Measurements from ENCODE around the gene MYDGF. TPM values are rescaled to one million over a fixed set of nuclear protein-coding genes. Genes with fewer than 3 reads are reported as not detected.
A peak's percentile ranks its signal among the peaks of the same experiment; 100 is the strongest.

MYDGF gene
- 10 to 100 TPM; 50.2 to 85.9 (median 54.8) TPM for total RNA-seq
- long read RNA-seq, donor 1, transcript MYDGF-201 (6 exons, 1,018 nt): major isoform, 61 of 97 reads
- long read RNA-seq, donor 1, partial matches to known transcripts: 5 of 97 reads
- long read RNA-seq, donor 1, other reads (novel, unspliced or antisense): 31 of 97 reads
- long read RNA-seq, donor 2, transcript MYDGF-201 (6 exons, 1,018 nt): major isoform, 151 of 161 reads
- long read RNA-seq, donor 2, partial matches to known transcripts: 7 of 161 reads
- long read RNA-seq, donor 2, other reads (novel, unspliced or antisense): 2 of 161 reads

DNA sequence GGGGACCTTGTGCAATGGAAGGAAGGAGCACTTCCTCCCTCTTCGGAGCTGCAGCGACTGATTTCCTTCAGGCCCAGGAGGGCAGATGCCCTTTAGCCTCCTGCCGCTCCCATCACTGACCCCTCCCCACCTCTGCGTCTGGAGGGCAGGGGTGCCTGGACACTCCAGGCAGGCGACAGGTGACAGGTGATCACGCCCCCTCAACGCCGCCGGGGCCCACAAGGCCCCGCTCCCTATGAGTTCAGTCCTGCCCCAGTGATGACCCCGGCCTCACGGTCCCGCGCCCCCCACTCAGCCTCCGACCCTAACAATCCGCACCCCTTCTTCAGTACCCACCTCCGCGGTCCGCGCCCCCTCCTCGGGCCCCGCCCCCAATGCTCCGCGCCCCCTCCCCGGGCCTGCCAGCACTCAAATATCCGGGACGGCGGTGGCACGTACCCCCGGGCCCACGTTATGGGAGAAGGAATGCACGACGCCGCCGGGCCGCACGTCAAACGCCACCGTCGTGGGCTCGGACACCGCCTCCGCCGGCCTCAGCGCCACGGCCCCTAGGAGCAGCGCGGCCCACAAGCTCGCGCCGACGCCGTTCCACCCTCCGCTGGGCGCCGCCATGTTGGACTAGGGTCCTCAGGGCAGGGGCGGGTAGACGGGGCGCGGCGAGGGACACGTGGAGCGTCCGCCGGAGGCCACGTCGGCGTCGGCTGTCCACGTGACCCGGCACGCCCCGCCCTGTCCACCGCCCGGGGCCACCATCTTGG lies at the start of gene MYDGF:
TSS of gene MYDGF (minus strand) at position 620 of the 758 bp plus-strand sequence. CDS start at position 612, 8 bp downstream.
- ATAC-seq (peak; percentile 99), DNase-seq (peak; percentile 93 to 96 (median 95))
- TF ChIP-seq, protein P1, sequence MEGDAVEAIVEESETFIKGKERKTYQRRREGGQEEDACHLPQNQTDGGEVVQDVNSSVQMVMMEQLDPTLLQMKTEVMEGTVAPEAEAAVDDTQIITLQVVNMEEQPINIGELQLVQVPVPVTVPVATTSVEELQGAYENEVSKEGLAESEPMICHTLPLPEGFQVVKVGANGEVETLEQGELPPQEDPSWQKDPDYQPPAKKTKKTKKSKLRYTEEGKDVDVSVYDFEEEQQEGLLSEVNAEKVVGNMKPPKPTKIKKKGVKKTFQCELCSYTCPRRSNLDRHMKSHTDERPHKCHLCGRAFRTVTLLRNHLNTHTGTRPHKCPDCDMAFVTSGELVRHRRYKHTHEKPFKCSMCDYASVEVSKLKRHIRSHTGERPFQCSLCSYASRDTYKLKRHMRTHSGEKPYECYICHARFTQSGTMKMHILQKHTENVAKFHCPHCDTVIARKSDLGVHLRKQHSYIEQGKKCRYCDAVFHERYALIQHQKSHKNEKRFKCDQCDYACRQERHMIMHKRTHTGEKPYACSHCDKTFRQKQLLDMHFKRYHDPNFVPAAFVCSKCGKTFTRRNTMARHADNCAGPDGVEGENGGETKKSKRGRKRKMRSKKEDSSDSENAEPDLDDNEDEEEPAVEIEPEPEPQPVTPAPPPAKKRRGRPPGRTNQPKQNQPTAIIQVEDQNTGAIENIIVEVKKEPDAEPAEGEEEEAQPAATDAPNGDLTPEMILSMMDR (IDR thresholded peaks at IDR 0.05): no peak
- Histone ChIP-seq H3K4me1 (ENCODE audit: low read depth) (peaks cover 10% of the 10 kb centered on the region), H3K9me3 (no peaks in the 10 kb centered on the region), H3K4me3 (peak within 1 kb of the TSS; percentile 78), H3K36me3 (ENCODE audit: low read depth) (no peaks in the 10 kb centered on the region)
- intact Hi-C loops (cut with DNase I, micrococcal nuclease): no loop called here

DNA sequence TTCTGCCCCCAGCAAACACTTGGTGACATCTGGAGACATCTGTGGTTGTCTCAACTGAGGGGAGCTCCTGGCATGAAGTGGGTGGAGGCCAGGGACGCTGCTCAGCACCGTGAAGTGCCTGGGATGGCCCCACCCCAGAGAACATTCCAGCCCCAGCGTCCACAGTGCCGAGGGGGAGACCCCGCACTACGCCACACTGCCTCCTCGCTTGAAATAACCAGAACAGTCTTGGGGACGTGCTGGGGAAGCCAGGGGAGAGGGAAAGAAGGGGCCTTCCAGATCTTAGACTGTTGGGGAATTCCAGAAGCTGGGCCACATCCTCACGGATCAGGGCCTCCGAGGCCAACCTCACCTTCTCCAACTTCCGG lies 49.3 kb upstream of the MYDGF start:
- ATAC-seq: no peak
- no peak overlapping the region for H3K4me3 ChIP-seq
- H3K4me1 ChIP-seq (ENCODE audit: low read depth): peaks cover 14% of the 10 kb centered on the region
- H3K9me3 ChIP-seq: no peaks in the 10 kb centered on the region
- intact Hi-C loops (cut with DNase I, micrococcal nuclease): no loop called here
- TF ChIP-seq, protein P1 (IDR thresholded peaks at IDR 0.05): no peak
- no peak for DNase-seq
- peaks cover 5% of the 10 kb centered on the region for H3K36me3 ChIP-seq (ENCODE audit: low read depth)

DNA sequence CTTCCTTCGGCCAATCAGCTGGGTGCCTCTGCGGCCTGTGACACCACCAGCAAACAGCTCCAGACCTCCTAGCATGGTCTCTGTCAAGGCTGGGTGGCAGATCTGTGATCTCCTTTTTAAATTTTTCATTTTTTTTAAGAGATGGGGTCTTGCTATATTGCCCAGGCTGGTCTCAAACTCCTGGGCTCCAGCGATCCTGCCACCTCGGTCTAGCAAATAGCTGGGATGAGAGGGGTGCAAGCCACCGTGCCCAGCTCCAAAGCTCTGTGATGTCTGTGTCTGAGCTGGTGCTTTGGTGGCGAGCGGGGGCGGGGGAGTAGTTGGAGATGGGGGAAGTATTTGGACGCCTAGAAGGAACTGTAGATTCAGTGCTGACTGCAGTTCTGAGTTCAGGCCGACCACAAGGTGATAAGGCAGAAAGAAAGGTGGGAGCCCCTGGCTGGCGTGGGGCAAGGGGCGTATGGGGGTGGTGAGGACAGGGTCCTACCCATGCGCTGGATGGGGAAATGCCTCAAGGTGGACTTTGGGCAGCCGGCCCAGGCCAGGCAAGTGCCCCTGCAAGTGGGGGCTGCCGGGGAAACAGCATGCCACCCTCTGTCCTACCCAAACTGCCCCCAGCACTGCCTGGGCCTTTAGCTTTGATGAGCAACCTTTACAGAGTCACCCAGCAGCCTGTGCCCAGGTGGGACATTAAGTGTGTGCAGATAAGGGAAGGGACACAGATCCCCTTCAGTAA lies 48.0 kb upstream of the MYDGF start:
- Histone ChIP-seq H3K4me1 (ENCODE audit: low read depth) (peaks cover 24% of the 10 kb centered on the region), H3K36me3 (ENCODE audit: low read depth) (peaks cover 11% of the 10 kb centered on the region), H3K9me3 (no peaks in the 10 kb centered on the region), H3K4me3 (no peak overlapping the region)
- intact Hi-C loops (cut with DNase I, micrococcal nuclease): no loop called here
- TF ChIP-seq, protein P1 (IDR thresholded peaks at IDR 0.05): no peak
- DNase-seq (no peak), ATAC-seq (no peak)

DNA sequence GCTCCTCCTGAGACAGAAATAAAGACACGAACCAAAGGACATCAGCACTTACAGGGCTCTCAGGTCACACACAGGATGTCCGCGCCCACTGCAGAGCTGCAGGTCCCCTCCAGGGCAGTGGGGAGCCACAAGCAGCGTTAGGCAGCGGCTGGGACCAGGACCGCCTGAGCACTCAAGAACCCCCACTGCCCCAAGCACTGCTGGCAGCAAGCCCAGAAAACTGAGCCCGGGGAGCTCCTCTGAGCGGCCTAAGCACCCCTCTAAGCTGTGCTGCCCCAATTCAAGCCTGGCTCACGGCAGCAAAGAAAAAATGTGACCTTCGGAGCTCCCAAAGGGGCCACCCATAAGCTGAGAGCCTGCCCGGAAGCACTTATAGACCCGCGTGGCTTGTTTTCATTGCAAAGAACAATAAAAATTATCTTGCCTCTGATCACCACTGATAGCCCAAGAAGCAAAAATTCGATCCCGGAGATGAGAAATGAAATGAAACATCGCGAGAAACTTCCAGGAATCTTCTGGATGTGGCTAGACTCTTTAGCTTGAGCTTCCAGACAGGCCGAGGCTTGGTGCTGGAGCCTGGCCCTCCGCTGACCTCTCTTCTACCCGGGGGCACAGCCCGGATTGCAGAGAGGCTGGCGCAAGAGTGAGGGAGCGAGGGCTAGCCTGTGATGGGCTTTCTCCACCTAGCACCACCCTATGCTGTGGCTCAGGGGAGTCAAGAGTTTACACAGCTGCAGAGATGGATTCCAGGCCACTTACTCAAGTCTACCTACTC lies 47.2 kb upstream of the MYDGF start:
- ATAC-seq: no peak
- Histone ChIP-seq H3K4me1 (ENCODE audit: low read depth) (peaks cover 26% of the 10 kb centered on the region), H3K4me3 (no peak overlapping the region), H3K36me3 (ENCODE audit: low read depth) (peaks cover 11% of the 10 kb centered on the region), H3K9me3 (no peaks in the 10 kb centered on the region)
- TF ChIP-seq, protein P1 (IDR thresholded peaks at IDR 0.05): no peak
- intact Hi-C loops (cut with DNase I, micrococcal nuclease): no loop called here
- DNase-seq: no peak
